IMR-90 (cell line): ENCODE results near the gene CDKN2C. TPM values are rescaled to one million over a fixed set of nuclear protein-coding genes. Genes with fewer than 3 reads are reported as not detected.

Experiments used
- ATAC-seq: fragments of 200-7000 bp; cut with Tn5 transposase; 2 replicates; pipeline ENCODE4 v1.9.1; 2020; ENCODE audit warnings: low read depth, mild to moderate bottlenecking, moderate library complexity
- BruUV-seq: library from RNA; stranded (reverse); fragments of 400-500 nt; replicated peaks from 2 replicates; lab custom pipeline; 2021; lab: Mats Ljungman, UMichigan
- CTCF ChIA-PET: fragments of 300-600 bp; formaldehyde crosslinking; extraction: SDS; loops from one replicate; lab custom pipeline; 2021; ENCODE audit warnings: antibody characterized with exemption; lab: Yijun Ruan, JAX
- POLR2A ChIA-PET: fragments of 300-600 bp; sonication (Branson Sonifier 250); formaldehyde crosslinking; loops from one replicate; lab custom pipeline; 2022; ENCODE audit warnings: antibody characterized with exemption; ENCODE audit not compliant: unreplicated experiment; lab: Charles Lee
- DNase-seq: peaks from one replicate; pipeline ENCODE4 v3.0.0; 2013
- H2AFZ ChIP-seq: replicated peaks from 2 replicates; pipeline ENCODE3; 2013; ENCODE audit warnings: low read length, mild to moderate bottlenecking; ENCODE audit not compliant: poor library complexity
- H2AK5ac ChIP-seq: 2 replicates; pipeline ENCODE4 v1.6.1; 2013; ENCODE audit warnings: low read depth, low read length, inconsistent platforms
- H2AK9ac ChIP-seq: replicated peaks from 2 replicates; pipeline ENCODE3; 2013; ENCODE audit warnings: mild to moderate bottlenecking, low read depth, low read length, moderate library complexity; ENCODE audit not compliant: poor library complexity
- H2BK120ac ChIP-seq: 2 replicates; pipeline ENCODE4 v1.6.1; 2013; ENCODE audit warnings: low read depth, low read length, inconsistent platforms
- H2BK15ac ChIP-seq: 3 replicates; pipeline ENCODE4 v1.6.1; 2013; ENCODE audit warnings: low read depth, low read length, inconsistent platforms
- H2BK20ac ChIP-seq: 2 replicates; pipeline ENCODE4 v1.6.1; 2013; ENCODE audit warnings: low read depth, mild to moderate bottlenecking, inconsistent platforms, low read length, moderate library complexity
- H2BK5ac ChIP-seq: 2 replicates; pipeline ENCODE4 v1.6.1; 2013; ENCODE audit warnings: mild to moderate bottlenecking, low read depth, low read length, inconsistent platforms; ENCODE audit not compliant: poor library complexity, severe bottlenecking
- H3K14ac ChIP-seq: replicated peaks from 2 replicates; pipeline ENCODE4 v1.6.1; 2013; ENCODE audit warnings: low read depth, low read length, inconsistent platforms
- H3K18ac ChIP-seq: 2 replicates; pipeline ENCODE4 v1.6.1; 2013; ENCODE audit warnings: low read depth, low read length, control low read depth
- H3K23ac ChIP-seq: 2 replicates; pipeline ENCODE4 v1.6.1; 2013; ENCODE audit warnings: low read depth, low read length, inconsistent platforms
- H3K27ac ChIP-seq: 2 replicates; pipeline ENCODE4 v1.5.1; 2013; ENCODE audit warnings: mild to moderate bottlenecking, control low read depth, low read length; ENCODE audit not compliant: insufficient read depth
- H3K27me3 ChIP-seq: 2 replicates; pipeline ENCODE4 v1.6.1; 2013; ENCODE audit warnings: low read length; ENCODE audit not compliant: control insufficient read depth, insufficient read depth
- H3K36me3 ChIP-seq: 2 replicates; pipeline ENCODE4 v1.6.1; 2013; ENCODE audit warnings: low read length, mixed read lengths; ENCODE audit not compliant: control insufficient read depth, insufficient read depth
- H3K4ac ChIP-seq: 2 replicates; pipeline ENCODE4 v1.6.1; 2013; ENCODE audit warnings: low read depth, low read length, inconsistent platforms
- H3K4me1 ChIP-seq: 2 replicates; pipeline ENCODE4 v1.6.1; 2013; ENCODE audit warnings: low read length, mixed read lengths; ENCODE audit not compliant: control insufficient read depth, insufficient read depth
- H3K4me2 ChIP-seq: 2 replicates; pipeline ENCODE4 v1.6.1; 2013; ENCODE audit warnings: low read depth, mild to moderate bottlenecking, control low read depth, low read length, moderate library complexity
- H3K4me3 ChIP-seq: 2 replicates; pipeline ENCODE4 v1.5.1; 2013; ENCODE audit warnings: low read depth, mild to moderate bottlenecking, control low read depth, low read length, moderate library complexity; ENCODE audit not compliant: insufficient read depth
- H3K56ac ChIP-seq: 2 replicates; pipeline ENCODE4 v1.6.1; 2013; ENCODE audit warnings: low read length, inconsistent platforms; ENCODE audit not compliant: insufficient read depth; ENCODE audit errors: extremely low read depth
- H3K79me1 ChIP-seq, 2 experiments: 2 replicates each; pipeline ENCODE4 v1.6.1; 2013; ENCODE audit warnings: low read length in 2 of 2, inconsistent platforms in 1 of 2, low read depth in 1 of 2
- H3K9ac ChIP-seq: 2 replicates; pipeline ENCODE4 v1.6.1; 2013; ENCODE audit warnings: low read depth, low read length, control low read depth
- H3K9me1 ChIP-seq: 2 replicates; pipeline ENCODE4 v1.6.1; 2013; ENCODE audit warnings: low read length, inconsistent platforms; ENCODE audit not compliant: insufficient read depth
- H3K9me3 ChIP-seq: 2 replicates; pipeline ENCODE4 v1.6.1; 2013; ENCODE audit warnings: low read length; ENCODE audit not compliant: control insufficient read depth, insufficient read depth
- H4K20me1 ChIP-seq: 2 replicates; pipeline ENCODE4 v1.6.1; 2013; ENCODE audit warnings: low read length, inconsistent platforms; ENCODE audit not compliant: insufficient read depth
- H4K5ac ChIP-seq: 2 replicates; pipeline ENCODE4 v1.6.1; 2013; ENCODE audit warnings: mild to moderate bottlenecking, low read depth, low read length, control low read depth
- H4K8ac ChIP-seq, 2 experiments: 2 replicates each; pipeline ENCODE4 v1.6.1; 2013; ENCODE audit warnings: low read depth in 2 of 2, low read length in 2 of 2, control low read depth in 1 of 2, inconsistent platforms in 1 of 2
- H4K91ac ChIP-seq: 2 replicates; pipeline ENCODE4 v1.6.1; 2013; ENCODE audit warnings: low read depth, low read length, inconsistent platforms; ENCODE audit not compliant: insufficient read depth
- BHLHE40 ChIP-seq: fragments of 150-350 bp; IDR thresholded peaks from 2 replicates; pipeline ENCODE4 v1.6.1; 2016; ENCODE audit warnings: mild to moderate bottlenecking, low read depth, low read length
- CHD1 ChIP-seq: IDR thresholded peaks from 2 replicates; pipeline ENCODE4 v1.6.1; 2012; ENCODE audit warnings: low read depth, low read length, improper control_type of control experiment
- FOS ChIP-seq: fragments of 150-350 bp; IDR thresholded peaks from 2 replicates; pipeline ENCODE4 v1.6.1; 2016; ENCODE audit warnings: low read depth, low read length
- MAZ ChIP-seq: IDR thresholded peaks from 2 replicates; pipeline ENCODE4 v1.6.1; 2012; ENCODE audit warnings: low read depth, mild to moderate bottlenecking, low read length, improper control_type of control experiment, moderate library complexity, borderline replicate concordance
- RAD21 ChIP-seq: IDR thresholded peaks from 2 replicates; pipeline ENCODE4 v1.6.1; 2012; ENCODE audit warnings: low read length, improper control_type of control experiment
- USF2 ChIP-seq: fragments of 150-350 bp; IDR thresholded peaks from 2 replicates; pipeline ENCODE4 v1.6.1; 2017; ENCODE audit warnings: mild to moderate bottlenecking, antibody characterized with exemption, low read length, low read depth
- WGBS, 2 experiments: methylation state at CpG; one replicate each; pipeline versions ENCODE4 v1.1.5 to v1.1.7; 2013; ENCODE audit warnings: missing lambda C conversion rate in 2 of 2; ENCODE audit not compliant: insufficient read length in 1 of 2; ENCODE audit errors: extremely low coverage in 2 of 2; 5-methylcytosine and 5-hydroxymethylcytosine counted together
- dilution Hi-C: fragments of 300-500 bp; cut with HindIII; formaldehyde crosslinking; loops from one replicate; pipeline ENCODE4 v1.14.3; 2018; ENCODE audit warnings: low sequenced_read_pairs; ENCODE audit not compliant: unreplicated experiment
- in situ Hi-C: fragments of 300-500 bp; cut with MboI; formaldehyde crosslinking; loops from 3 replicates; pipeline ENCODE4 v1.14.3; 2019; ENCODE audit warnings: low sequenced_read_pairs, inconsistent platforms, mixed read lengths
- intact Hi-C: fragments of 100-400 bp; cut with micrococcal nuclease; formaldehyde crosslinking; loops from 2 replicates; pipeline ENCODE4 v1.10.0; 2022
- polyA plus RNA-seq, 3 experiments: library from polyadenylated mRNA; depleted of rRNA; stranded (reverse); fragments of >200 nt; gene quantifications; 2 replicates each; pipeline ENCODE4 v1.2.3, GENCODE V29; 2012; ENCODE audit warnings: low replicate concordance in 1 of 3
- total RNA-seq: library from RNA; depleted of rRNA; stranded (reverse); fragments of >200 nt; gene quantifications from 2 replicates; pipeline ENCODE4 v1.2.3, GENCODE V29; 2012

Gene CDKN2C
- total and polyA plus RNA-seq, 2 of the 4 experiments (the other 2 are of a cell fraction) = 14.3 to 15.5 TPM

GRCh38 chr1:50955116-50955515 lies 14.9 kb upstream of the CDKN2C start:
- in situ Hi-C loops = no loop called here

More at GRCh38 chr1:50955116-50955515, 14.9 kb upstream of the CDKN2C start:
- H4K5ac ChIP-seq = no peak overlapping the region
- no peak overlapping the region for H2BK5ac ChIP-seq
- H3K27me3 ChIP-seq = no peaks in the 10 kb centered on the region
- H2BK15ac ChIP-seq = no peak overlapping the region
- H3K9me1 ChIP-seq = no peaks in the 10 kb centered on the region
- H3K4me2 ChIP-seq = no peak overlapping the region
- dilution Hi-C loops (no loop called here), intact Hi-C loops (no loop called here)
- H3K4ac ChIP-seq = no peak overlapping the region
- H2AK5ac ChIP-seq = no peak overlapping the region
- no peak overlapping the region for H3K4me3 ChIP-seq
- no peak overlapping the region for H4K91ac ChIP-seq
- no peak for ATAC-seq
- TF ChIP-seq MAZ (no peak), BHLHE40 (no peak), USF2 (no peak), CHD1 (no peak), RAD21 (no peak), FOS (no peak)
- H2BK20ac ChIP-seq = no peak overlapping the region
- H3K9me3 ChIP-seq = no peaks in the 10 kb centered on the region
- no peak overlapping the region for H4K8ac ChIP-seq
- DNase-seq = no peak
- H3K4me1 ChIP-seq = no peaks in the 10 kb centered on the region
- H3K27ac ChIP-seq = no peak overlapping the region
- no peak overlapping the region for H2BK120ac ChIP-seq
- H2AFZ ChIP-seq = no peak overlapping the region
- WGBS, 2 experiments = no CpG with 5 or more reads among the region's 1 CpG
- ChIA-PET POLR2A (no interaction called here), CTCF (interaction anchor here (0.6 kb wide), 1 partner anchor 97 kb away, joined by 3 read pairs; no protein-coding TSS in a partner anchor)
- H4K20me1 ChIP-seq = no peaks in the 10 kb centered on the region; the same call in 1 of the 2 replicates
- H3K36me3 ChIP-seq = no peaks in the 10 kb centered on the region
- no peak overlapping the region for H2AK9ac ChIP-seq
- no peak overlapping the region for H3K23ac ChIP-seq
- H3K18ac ChIP-seq = no peak overlapping the region
- peaks cover 10 to 25% of the 10 kb centered on the region in 2 experiments for H3K79me1 ChIP-seq
- H3K14ac ChIP-seq = no peak overlapping the region
- H3K9ac ChIP-seq = no peak overlapping the region
- BruUV-seq = no TSS peak
- no peak overlapping the region for H3K56ac ChIP-seq
